ENCODE results near the gene CCDC182. TPM values are rescaled to one million over a fixed set of nuclear protein-coding genes. Genes with fewer than 3 reads are reported as not detected.

CCDC182 gene
- polyA plus RNA-seq, 1 of the 3 experiments (the other 2 are of a cell fraction): not detected

DNA sequence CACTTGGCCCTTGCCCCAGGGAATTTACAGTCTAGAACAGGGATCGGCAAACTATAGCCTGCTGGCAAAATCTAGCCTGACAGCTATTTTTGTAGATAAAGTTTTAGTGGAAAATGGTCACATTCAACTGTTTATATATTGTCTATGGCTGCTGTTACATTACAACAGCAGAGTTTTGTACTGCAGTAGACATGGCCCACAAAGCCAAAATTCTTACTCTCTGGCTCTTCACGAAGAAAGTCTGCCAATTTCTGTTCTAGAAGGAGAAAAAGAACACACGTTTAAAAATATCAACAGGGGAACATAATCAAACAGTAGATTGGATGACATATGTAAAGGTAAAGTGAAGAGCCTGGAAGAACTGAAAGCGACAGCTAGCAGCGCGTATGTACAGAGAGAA is 33.2 kb upstream of the CCDC182 start:
- Histone ChIP-seq H2AFZ (ENCODE audit: low read depth) (no peak overlapping the region), H3K4me2 (no peak overlapping the region), H3K9me2 (no peaks in the 10 kb centered on the region), H3K36me3 (replicated peaks in 1 of 2; ENCODE audit: control insufficient read depth in 1 of 2, insufficient read depth in 2 of 2, low read length in 1 of 2) (no peaks in the 10 kb centered on the region), H3K27me3 (ENCODE audit: insufficient read depth) (peaks cover 13% of the 10 kb centered on the region; the same call in 1 of the 2 replicates), H3K9me3 (no peaks in the 10 kb centered on the region), H3K4me1 (ENCODE audit: control insufficient read depth in 1 of 2, insufficient read depth in 2 of 2, low read depth in 1 of 2, low read length in 1 of 2) (peaks cover 0 to 31% of the 10 kb centered on the region in 2 experiments; a peak in 3 of 4 replicates), H3K27ac (ENCODE audit: low read depth in 2 of 2, low read length in 1 of 2) (no peak overlapping the region), H3F3A (replicated peaks; ENCODE audit: insufficient read depth) (no peaks in the 10 kb centered on the region), H3K9ac (no peak overlapping the region), H3K4me3 (ENCODE audit: low read depth in 2 of 2, low read length in 1 of 2) (no peak overlapping the region), H3K79me2 (ENCODE audit: insufficient read depth) (no peaks in the 10 kb centered on the region), H4K20me1 (ENCODE audit: insufficient read depth) (no peaks in the 10 kb centered on the region)
- POLR2A ChIA-PET: no interaction called here
- CTCF ChIA-PET: interaction anchor here (0.9 to 4.2 kb wide), 5 partner anchors 25 to 536 kb away, joined by 3 to 26 read pairs (median 3); no protein-coding TSS in a partner anchor
- WGBS (ENCODE audit: low lambda C conversion rate): 65% methylated on average over 6 of the region's 6 CpGs
- no peak for TF ChIP-seq CTCF (IDR thresholded peaks at IDR 0.05)
- no peak for TF ChIP-seq ELF1 (IDR thresholded peaks at IDR 0.05)
- no peak for TF ChIP-seq RFX5 (IDR thresholded peaks at IDR 0.05; ENCODE audit: low read length)
- no peak for TF ChIP-seq MEF2A (IDR thresholded peaks at IDR 0.05; ENCODE audit: borderline replicate concordance, low read depth)
- no peak for TF ChIP-seq CHD2 (IDR thresholded peaks at IDR 0.05; ENCODE audit: low read length, partially characterized antibody)
- no peak for TF ChIP-seq FOXJ3 (CRISPR knock-in tag; IDR thresholded peaks at IDR 0.05)
- TF ChIP-seq, protein P1, sequence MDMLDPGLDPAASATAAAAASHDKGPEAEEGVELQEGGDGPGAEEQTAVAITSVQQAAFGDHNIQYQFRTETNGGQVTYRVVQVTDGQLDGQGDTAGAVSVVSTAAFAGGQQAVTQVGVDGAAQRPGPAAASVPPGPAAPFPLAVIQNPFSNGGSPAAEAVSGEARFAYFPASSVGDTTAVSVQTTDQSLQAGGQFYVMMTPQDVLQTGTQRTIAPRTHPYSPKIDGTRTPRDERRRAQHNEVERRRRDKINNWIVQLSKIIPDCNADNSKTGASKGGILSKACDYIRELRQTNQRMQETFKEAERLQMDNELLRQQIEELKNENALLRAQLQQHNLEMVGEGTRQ (IDR thresholded peaks at IDR 0.05; ENCODE audit: borderline replicate concordance, low read depth, low read length): no peak
- no peak for DNase-seq

DNA sequence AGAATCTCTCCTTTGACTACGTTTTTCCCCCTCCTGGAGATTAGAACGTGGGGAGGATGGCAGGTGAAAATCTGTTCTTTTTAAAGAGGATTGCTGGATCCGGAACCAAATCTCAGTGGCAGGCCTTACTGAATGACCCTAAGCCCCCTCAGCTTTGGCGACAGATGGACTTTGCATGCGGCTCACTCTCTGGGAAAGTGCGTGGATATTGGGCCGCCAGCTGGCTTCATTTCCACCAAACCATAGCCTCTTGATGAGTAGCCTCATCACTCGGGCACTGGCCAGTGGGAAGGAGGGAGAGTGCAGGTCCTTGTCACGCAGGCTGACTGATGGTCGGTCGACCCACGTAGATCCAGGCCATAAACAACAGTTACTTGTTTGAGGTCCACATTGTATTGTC is 31.3 kb upstream of the CCDC182 start:
- Histone ChIP-seq H3K27me3 (ENCODE audit: insufficient read depth) (peaks cover 26% of the 10 kb centered on the region), H3K4me2 (no peak overlapping the region), H3K9me2 (no peaks in the 10 kb centered on the region), H3F3A (replicated peaks; ENCODE audit: insufficient read depth) (no peaks in the 10 kb centered on the region), H3K4me3 (ENCODE audit: low read depth in 2 of 2, low read length in 1 of 2) (no peak overlapping the region), H3K79me2 (ENCODE audit: insufficient read depth) (no peaks in the 10 kb centered on the region), H3K36me3 (replicated peaks in 1 of 2; ENCODE audit: control insufficient read depth in 1 of 2, insufficient read depth in 2 of 2, low read length in 1 of 2) (no peaks in the 10 kb centered on the region), H3K9ac (no peak overlapping the region), H3K9me3 (no peaks in the 10 kb centered on the region), H3K4me1 (ENCODE audit: control insufficient read depth in 1 of 2, insufficient read depth in 2 of 2, low read depth in 1 of 2, low read length in 1 of 2) (peaks cover 0 to 12% of the 10 kb centered on the region in 2 experiments; a peak in 2 of 4 replicates), H2AFZ (ENCODE audit: low read depth) (no peak overlapping the region), H4K20me1 (ENCODE audit: insufficient read depth) (no peaks in the 10 kb centered on the region), H3K27ac (ENCODE audit: low read depth in 2 of 2, low read length in 1 of 2) (no peak overlapping the region)
- ChIA-PET POLR2A (no interaction called here), CTCF (interaction anchor here (1.1 to 1.9 kb wide), 6 partner anchors 9 to 178 kb away, joined by 3 to 8 read pairs (median 4); no protein-coding TSS in a partner anchor)
- DNase-seq: no peak
- 70% methylated on average over 12 of the region's 12 CpGs for WGBS (ENCODE audit: low lambda C conversion rate)
- TF ChIP-seq TEAD4 (IDR thresholded peaks at IDR 0.05; ENCODE audit: borderline replicate concordance, insufficient read depth) (no peak), RCOR1 (IDR thresholded peaks at IDR 0.05; ENCODE audit: low read length) (no peak), EP300 (IDR thresholded peaks at IDR 0.05; ENCODE audit: borderline replicate concordance in 1 of 2, low read depth in 1 of 2, low read length in 1 of 2) (no peak), TCF12 (IDR thresholded peaks at IDR 0.05) (no peak), JUND (IDR thresholded peaks at IDR 0.05) (no peak), NFIC (IDR thresholded peaks at IDR 0.05; ENCODE audit: borderline replicate concordance) (no peak), RAD21 (IDR thresholded peaks at IDR 0.05; ENCODE audit: low read length) (no peak), EZH2phosphoT487 (IDR thresholded peaks at IDR 0.05; ENCODE audit: borderline replicate concordance, low read depth) (no peak), MXI1 (IDR thresholded peaks at IDR 0.05; ENCODE audit: low read depth, low read length) (no peak), GABPA (IDR thresholded peaks at IDR 0.05; ENCODE audit: low read depth) (no peak)
- TF ChIP-seq, protein P2, sequence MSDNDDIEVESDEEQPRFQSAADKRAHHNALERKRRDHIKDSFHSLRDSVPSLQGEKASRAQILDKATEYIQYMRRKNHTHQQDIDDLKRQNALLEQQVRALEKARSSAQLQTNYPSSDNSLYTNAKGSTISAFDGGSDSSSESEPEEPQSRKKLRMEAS (IDR thresholded peaks at IDR 0.05; ENCODE audit: low read depth): no peak
- TF ChIP-seq, protein P3, sequence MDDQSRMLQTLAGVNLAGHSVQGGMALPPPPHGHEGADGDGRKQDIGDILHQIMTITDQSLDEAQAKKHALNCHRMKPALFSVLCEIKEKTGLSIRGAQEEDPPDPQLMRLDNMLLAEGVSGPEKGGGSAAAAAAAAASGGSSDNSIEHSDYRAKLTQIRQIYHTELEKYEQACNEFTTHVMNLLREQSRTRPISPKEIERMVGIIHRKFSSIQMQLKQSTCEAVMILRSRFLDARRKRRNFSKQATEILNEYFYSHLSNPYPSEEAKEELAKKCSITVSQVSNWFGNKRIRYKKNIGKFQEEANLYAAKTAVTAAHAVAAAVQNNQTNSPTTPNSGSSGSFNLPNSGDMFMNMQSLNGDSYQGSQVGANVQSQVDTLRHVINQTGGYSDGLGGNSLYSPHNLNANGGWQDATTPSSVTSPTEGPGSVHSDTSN (IDR thresholded peaks at IDR 0.05): no peak
- TF ChIP-seq, protein P4, sequence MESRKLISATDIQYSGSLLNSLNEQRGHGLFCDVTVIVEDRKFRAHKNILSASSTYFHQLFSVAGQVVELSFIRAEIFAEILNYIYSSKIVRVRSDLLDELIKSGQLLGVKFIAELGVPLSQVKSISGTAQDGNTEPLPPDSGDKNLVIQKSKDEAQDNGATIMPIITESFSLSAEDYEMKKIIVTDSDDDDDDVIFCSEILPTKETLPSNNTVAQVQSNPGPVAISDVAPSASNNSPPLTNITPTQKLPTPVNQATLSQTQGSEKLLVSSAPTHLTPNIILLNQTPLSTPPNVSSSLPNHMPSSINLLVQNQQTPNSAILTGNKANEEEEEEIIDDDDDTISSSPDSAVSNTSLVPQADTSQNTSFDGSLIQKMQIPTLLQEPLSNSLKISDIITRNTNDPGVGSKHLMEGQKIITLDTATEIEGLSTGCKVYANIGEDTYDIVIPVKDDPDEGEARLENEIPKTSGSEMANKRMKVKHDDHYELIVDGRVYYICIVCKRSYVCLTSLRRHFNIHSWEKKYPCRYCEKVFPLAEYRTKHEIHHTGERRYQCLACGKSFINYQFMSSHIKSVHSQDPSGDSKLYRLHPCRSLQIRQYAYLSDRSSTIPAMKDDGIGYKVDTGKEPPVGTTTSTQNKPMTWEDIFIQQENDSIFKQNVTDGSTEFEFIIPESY (IDR thresholded peaks at IDR 0.05; ENCODE audit: borderline replicate concordance, low read depth): no peak
- TF ChIP-seq, protein P1 (IDR thresholded peaks at IDR 0.05; ENCODE audit: borderline replicate concordance, low read depth, low read length): no peak

Measured in SK-N-SH (cell line).